ENCODE data around the gene RASA3.
A peak's percentile ranks its signal among the peaks of the same experiment; 100 is the strongest.

RASA3 gene

DNA sequence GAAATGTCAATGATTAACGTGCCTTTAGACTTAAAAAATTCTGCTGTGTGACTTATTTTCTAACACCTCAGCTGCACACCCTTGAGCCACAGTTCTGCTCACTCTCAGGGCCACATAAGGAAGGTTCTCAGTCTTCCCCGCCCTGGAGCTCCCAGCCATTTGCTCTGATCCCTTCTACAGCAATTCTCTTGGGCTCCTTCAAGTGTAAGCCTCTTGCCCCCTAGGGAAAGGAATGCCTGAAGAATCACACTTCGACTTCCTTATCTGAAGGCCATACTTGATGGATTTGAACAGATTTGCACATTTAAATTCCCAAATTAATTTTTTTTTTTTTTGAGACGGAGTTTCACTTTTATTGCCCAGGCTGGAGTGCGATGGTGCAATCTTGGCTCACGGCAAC is 44.2 kb downstream of the RASA3 start:
- no peaks in the 10 kb centered on the region for H3K36me3 ChIP-seq (ENCODE audit: low read depth)
- ATAC-seq (ENCODE audit: low read depth) (no peak), DNase-seq (ENCODE audit: low spot score) (no peak)
- no peaks in the 10 kb centered on the region for H3K27me3 ChIP-seq (ENCODE audit: insufficient read depth, poor library complexity, severe bottlenecking)
- no peaks in the 10 kb centered on the region for H3K4me1 ChIP-seq (ENCODE audit: insufficient read depth, poor library complexity, severe bottlenecking)
- TF ChIP-seq, protein P1, sequence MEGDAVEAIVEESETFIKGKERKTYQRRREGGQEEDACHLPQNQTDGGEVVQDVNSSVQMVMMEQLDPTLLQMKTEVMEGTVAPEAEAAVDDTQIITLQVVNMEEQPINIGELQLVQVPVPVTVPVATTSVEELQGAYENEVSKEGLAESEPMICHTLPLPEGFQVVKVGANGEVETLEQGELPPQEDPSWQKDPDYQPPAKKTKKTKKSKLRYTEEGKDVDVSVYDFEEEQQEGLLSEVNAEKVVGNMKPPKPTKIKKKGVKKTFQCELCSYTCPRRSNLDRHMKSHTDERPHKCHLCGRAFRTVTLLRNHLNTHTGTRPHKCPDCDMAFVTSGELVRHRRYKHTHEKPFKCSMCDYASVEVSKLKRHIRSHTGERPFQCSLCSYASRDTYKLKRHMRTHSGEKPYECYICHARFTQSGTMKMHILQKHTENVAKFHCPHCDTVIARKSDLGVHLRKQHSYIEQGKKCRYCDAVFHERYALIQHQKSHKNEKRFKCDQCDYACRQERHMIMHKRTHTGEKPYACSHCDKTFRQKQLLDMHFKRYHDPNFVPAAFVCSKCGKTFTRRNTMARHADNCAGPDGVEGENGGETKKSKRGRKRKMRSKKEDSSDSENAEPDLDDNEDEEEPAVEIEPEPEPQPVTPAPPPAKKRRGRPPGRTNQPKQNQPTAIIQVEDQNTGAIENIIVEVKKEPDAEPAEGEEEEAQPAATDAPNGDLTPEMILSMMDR (IDR thresholded peaks at IDR 0.05; ENCODE audit: poor library complexity, severe bottlenecking), result no peak
- no peak overlapping the region for H3K4me3 ChIP-seq (ENCODE audit: severe bottlenecking)
- H3K9me3 ChIP-seq (ENCODE audit: severe bottlenecking), result peaks cover 9% of the 10 kb centered on the region
- no peak overlapping the region for H3K27ac ChIP-seq (ENCODE audit: poor library complexity, severe bottlenecking)

DNA sequence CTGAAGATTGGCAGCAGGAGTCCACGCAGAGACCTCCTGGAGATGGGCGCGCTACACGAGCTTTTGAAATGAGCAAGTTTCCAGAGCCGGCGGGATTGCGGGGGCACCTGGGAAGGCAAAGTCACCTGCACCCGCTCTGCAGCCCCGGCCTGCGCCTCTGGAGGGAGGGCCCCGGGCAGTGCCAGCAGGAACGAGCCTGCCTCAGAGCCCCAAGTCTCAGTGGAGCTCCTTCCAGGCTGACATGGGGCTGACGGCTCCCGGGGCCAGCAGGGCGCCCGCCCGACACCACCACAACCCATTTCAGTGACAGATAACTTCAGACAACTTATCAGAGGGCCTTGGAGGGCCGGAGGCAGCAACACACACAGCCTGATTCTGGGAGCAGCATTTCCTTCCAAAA is 45.0 kb downstream of the RASA3 start:
- no peaks in the 10 kb centered on the region for H3K36me3 ChIP-seq (ENCODE audit: low read depth)
- no peak overlapping the region for H3K4me3 ChIP-seq (ENCODE audit: severe bottlenecking)
- no peaks in the 10 kb centered on the region for H3K27me3 ChIP-seq (ENCODE audit: insufficient read depth, poor library complexity, severe bottlenecking)
- peaks cover 8% of the 10 kb centered on the region for H3K9me3 ChIP-seq (ENCODE audit: severe bottlenecking)
- DNase-seq (ENCODE audit: low spot score) (peak; percentile 40), ATAC-seq (ENCODE audit: low read depth) (no peak)
- H3K27ac ChIP-seq (ENCODE audit: poor library complexity, severe bottlenecking), result no peak overlapping the region
- TF ChIP-seq, protein P1 (IDR thresholded peaks at IDR 0.05; ENCODE audit: poor library complexity, severe bottlenecking), result no peak
- H3K4me1 ChIP-seq (ENCODE audit: insufficient read depth, poor library complexity, severe bottlenecking), result no peaks in the 10 kb centered on the region

DNA sequence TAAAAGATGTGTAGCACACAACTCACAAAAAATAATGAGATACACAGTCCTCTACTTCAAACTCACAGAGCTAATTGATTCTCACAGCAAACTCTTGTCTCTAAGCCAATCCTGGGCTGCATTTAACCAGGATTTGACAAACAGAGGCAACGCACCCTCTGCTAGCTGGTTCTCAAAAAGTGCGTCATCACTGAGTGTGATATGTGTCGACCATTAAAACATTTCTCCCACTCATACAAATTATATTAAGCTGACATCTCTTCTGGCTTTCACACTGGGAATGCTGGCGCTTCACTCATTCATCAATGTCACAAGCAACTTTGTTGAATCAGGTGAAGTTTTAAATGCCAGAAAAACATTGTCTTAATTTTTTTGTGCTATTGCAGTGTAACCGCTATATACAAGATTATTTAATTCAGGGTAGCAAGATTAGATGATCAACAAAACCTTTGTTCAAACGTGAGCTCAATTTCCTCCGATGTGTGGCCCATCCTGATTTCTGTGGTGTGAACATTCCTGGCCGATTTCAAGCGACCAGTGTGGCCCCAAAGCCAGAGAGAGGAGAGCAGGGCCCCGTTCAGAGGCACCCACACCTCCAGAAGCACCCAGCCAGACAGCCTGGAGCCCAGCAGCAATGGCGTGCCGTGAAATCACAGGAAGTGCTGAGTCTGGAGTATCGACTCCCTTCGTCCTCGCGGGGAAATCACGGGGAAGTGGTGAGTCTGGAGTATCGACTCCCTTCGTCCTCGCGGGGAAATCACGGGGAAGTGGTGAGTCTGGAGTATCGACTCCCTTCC is 49.4 kb downstream of the RASA3 start:
- ATAC-seq (ENCODE audit: low read depth) (no peak), DNase-seq (ENCODE audit: low spot score) (no peak)
- Histone ChIP-seq H3K36me3 (ENCODE audit: low read depth) (no peaks in the 10 kb centered on the region), H3K27ac (ENCODE audit: poor library complexity, severe bottlenecking) (no peak overlapping the region), H3K9me3 (ENCODE audit: severe bottlenecking) (no peaks in the 10 kb centered on the region), H3K4me3 (ENCODE audit: severe bottlenecking) (no peak overlapping the region), H3K4me1 (ENCODE audit: insufficient read depth, poor library complexity, severe bottlenecking) (peaks cover 7% of the 10 kb centered on the region), H3K27me3 (ENCODE audit: insufficient read depth, poor library complexity, severe bottlenecking) (no peaks in the 10 kb centered on the region)
- TF ChIP-seq, protein P1 (IDR thresholded peaks at IDR 0.05; ENCODE audit: poor library complexity, severe bottlenecking), result no peak

DNA sequence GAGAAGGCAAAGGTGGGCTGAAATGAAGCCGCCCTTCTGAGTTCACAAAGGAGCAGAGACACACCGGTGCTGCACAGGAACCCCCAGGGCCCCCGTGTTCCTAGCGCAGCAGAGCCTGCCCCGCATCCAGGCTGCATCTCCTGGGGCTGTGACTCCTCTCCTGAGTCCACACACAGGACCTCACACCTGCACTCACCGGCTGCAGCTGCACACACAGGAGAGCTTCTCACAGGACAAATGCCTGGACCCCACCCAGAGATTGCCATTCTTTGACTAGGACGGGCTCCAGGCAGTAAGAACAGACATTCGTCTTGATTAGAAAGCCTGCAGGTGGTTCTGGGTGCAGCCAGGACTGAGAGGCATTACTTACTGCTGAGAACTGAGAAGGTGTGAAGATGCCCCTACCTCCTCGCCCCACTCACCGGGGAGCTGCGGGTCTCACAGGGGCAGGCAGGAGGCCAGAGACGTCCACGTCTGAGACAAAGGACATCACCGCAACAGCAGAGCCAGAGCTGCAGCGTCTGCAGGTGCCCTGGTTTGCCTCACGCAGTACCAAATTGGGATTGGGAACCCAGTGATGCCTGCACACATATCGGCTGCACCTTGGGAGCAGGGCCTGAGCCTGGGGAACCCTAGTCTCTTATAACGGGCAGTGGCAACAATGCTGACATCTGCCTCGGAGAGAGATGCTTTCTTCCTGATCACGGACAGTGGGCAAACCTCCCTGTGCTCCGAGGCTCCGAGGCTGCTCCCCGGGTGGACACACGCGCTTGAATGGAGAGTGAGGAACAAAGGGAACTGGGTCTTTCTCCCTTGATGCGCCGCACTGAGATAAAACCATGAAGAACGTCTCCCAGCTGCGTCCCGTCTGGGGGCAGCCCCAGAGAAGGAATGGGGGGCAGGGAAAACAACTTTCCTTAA is 50.4 kb downstream of the RASA3 start:
- Histone ChIP-seq H3K4me3 (ENCODE audit: severe bottlenecking) (no peak overlapping the region), H3K36me3 (ENCODE audit: low read depth) (no peaks in the 10 kb centered on the region), H3K27ac (ENCODE audit: poor library complexity, severe bottlenecking) (no peak overlapping the region), H3K9me3 (ENCODE audit: severe bottlenecking) (no peaks in the 10 kb centered on the region), H3K27me3 (ENCODE audit: insufficient read depth, poor library complexity, severe bottlenecking) (no peaks in the 10 kb centered on the region), H3K4me1 (ENCODE audit: insufficient read depth, poor library complexity, severe bottlenecking) (peaks cover 7% of the 10 kb centered on the region)
- TF ChIP-seq, protein P1 (IDR thresholded peaks at IDR 0.05; ENCODE audit: poor library complexity, severe bottlenecking), result no peak
- no peak for ATAC-seq (ENCODE audit: low read depth)
- peak; percentile 42 for DNase-seq (ENCODE audit: low spot score)

Data from RWPE2 (cell line).